AG04450 (cell line): ENCODE results near the gene BFAR. TPM values are rescaled to one million over a fixed set of nuclear protein-coding genes. Genes with fewer than 3 reads are reported as not detected.

ENCODE experiments used
- CTCF ChIA-PET: fragments of 300-600, 350-600 bp; formaldehyde crosslinking; extraction: SDS; loops from one replicate; lab custom pipeline; 2022; ENCODE audit warnings: antibody characterized with exemption, inconsistent platforms; lab: Charles Lee
- POLR2A ChIA-PET: fragments of 350-600 bp; formaldehyde crosslinking; extraction: SDS; loops from one replicate; lab custom pipeline; 2021; ENCODE audit warnings: antibody characterized with exemption, inconsistent platforms; lab: Yijun Ruan, JAX
- DNase-seq: peaks from one replicate; pipeline ENCODE4 v3.0.0-alpha.2; 2011; ENCODE audit warnings: low read depth, low spot score
- H3K27ac ChIP-seq: one replicate; pipeline ENCODE4 v1.5.1; 2012; ENCODE audit warnings: low read depth, low read length, control low read depth
- H3K27me3 ChIP-seq: one replicate; pipeline ENCODE4 v1.6.0; 2012; ENCODE audit warnings: low read length; ENCODE audit not compliant: control insufficient read depth, insufficient read depth
- H3K4me3 ChIP-seq: 2 replicates; pipeline ENCODE4 v1.5.1; 2011; ENCODE audit warnings: mild to moderate bottlenecking, low read depth, low read length, control low read depth
- H3K9me3 ChIP-seq: 2 replicates; pipeline ENCODE4 v1.5.1; 2012; ENCODE audit warnings: low read length; ENCODE audit not compliant: control insufficient read depth, insufficient read depth
- CTCF ChIP-seq: IDR thresholded peaks from 2 replicates; pipeline ENCODE4 v1.5.1; 2011; ENCODE audit warnings: low read depth, low read length, control low read depth, inconsistent platforms
- polyA plus RNA-seq: library from polyadenylated mRNA; depleted of rRNA; stranded (reverse); fragments of >200 nt; gene quantifications from 2 replicates; pipeline ENCODE4 v1.2.3, GENCODE V29; 2011

Gene BFAR
- polyA plus RNA-seq, 1 experiment, result 75.0 TPM

- Histone ChIP-seq H3K4me3 (no peak overlapping the region), H3K27ac (no peak overlapping the region), H3K27me3 (no peaks in the 10 kb centered on the region), H3K9me3 (no peaks in the 10 kb centered on the region)
- ChIA-PET CTCF (no interaction called here), POLR2A (interaction anchor here (0.5 kb wide), 1 partner anchor 78 kb away, joined by 3 read pairs; no protein-coding TSS in a partner anchor)
- no peak for DNase-seq
- no peak for TF ChIP-seq CTCF
Observed at GRCh38 chr16:14667347-14668266, 34.9 kb downstream of the BFAR start.

- CTCF ChIA-PET, result no interaction called here
- no peak overlapping the region for H3K27ac ChIP-seq
- POLR2A ChIA-PET, result no interaction called here
- TF ChIP-seq CTCF, result no peak
- H3K4me3 ChIP-seq, result no peak overlapping the region
- DNase-seq, result no peak
- H3K9me3 ChIP-seq, result no peaks in the 10 kb centered on the region
- H3K27me3 ChIP-seq, result no peaks in the 10 kb centered on the region
Observed at GRCh38 chr16:14668556-14669223, 35.9 kb downstream of the BFAR start.

GRCh38 chr16:14669776-14670175, 37.0 kb downstream of the BFAR start:
- ChIA-PET POLR2A (no interaction called here), CTCF (no interaction called here)
- Histone ChIP-seq H3K4me3 (no peak overlapping the region), H3K27ac (no peak overlapping the region), H3K27me3 (no peaks in the 10 kb centered on the region), H3K9me3 (no peaks in the 10 kb centered on the region)
- TF ChIP-seq CTCF, result 0 out of 2 replicates have a peak, but pooled peaks have one; percentile 6
- DNase-seq, result no peak

GRCh38 chr16:14672403-14672971, 39.7 kb downstream of the BFAR start:
- Histone ChIP-seq H3K27ac (no peak overlapping the region), H3K9me3 (no peaks in the 10 kb centered on the region), H3K27me3 (no peaks in the 10 kb centered on the region), H3K4me3 (no peak overlapping the region)
- TF ChIP-seq CTCF, result no peak
- DNase-seq, result no peak
- CTCF ChIA-PET, result interaction anchor here (0.7 kb wide), 1 partner anchor 749 kb away, joined by 6 read pairs; no protein-coding TSS in a partner anchor
- POLR2A ChIA-PET, result no interaction called here
